CD14-positive monocyte (primary cell): ENCODE measurements around the gene LIPK. TPM values are rescaled to one million over a fixed set of nuclear protein-coding genes. Genes with fewer than 3 reads are reported as not detected.
A peak's percentile ranks its signal among the peaks of the same experiment; 100 is the strongest.

Experiments used
- DNase-seq, 3 donors: peaks; one replicate each; pipeline ENCODE4 v3.0.0-alpha.2; 2011 to 2022
- H2AFZ ChIP-seq: 2 replicates; pipeline ENCODE4 v1.6.0; 2012; ENCODE audit warnings: mild to moderate bottlenecking, low read depth, low read length, inconsistent platforms; ENCODE audit not compliant: insufficient read depth, poor library complexity, severe bottlenecking
- H3K27ac ChIP-seq, 2 donors: 1 replicate in 1 of 2; 2 replicates in 1 of 2; pipeline ENCODE4 v1.5.1; 2012 to 2013; ENCODE audit warnings: low read length in 2 of 2, control low read depth in 1 of 2, inconsistent platforms in 1 of 2, low read depth in 1 of 2, mild to moderate bottlenecking in 1 of 2
- H3K27me3 ChIP-seq, 2 donors: one replicate each; pipeline versions ENCODE4 v1.6.0 to v1.6.1; 2011 to 2013; ENCODE audit warnings: low read length in 2 of 2; ENCODE audit not compliant: control insufficient read depth in 2 of 2, insufficient read depth in 2 of 2
- H3K36me3 ChIP-seq, 2 donors: replicated peaks in 1 of 2; 1 replicate in 1 of 2; 2 replicates in 1 of 2; pipeline versions ENCODE4 v1.5.1 to v1.6.1; 2012 to 2013; ENCODE audit warnings: low read length in 2 of 2, control low read depth in 1 of 2, inconsistent platforms in 1 of 2, mild to moderate bottlenecking in 1 of 2; ENCODE audit not compliant: insufficient read depth in 2 of 2, control insufficient read depth in 1 of 2
- H3K4me1 ChIP-seq, 2 donors: 1 replicate in 1 of 2; 2 replicates in 1 of 2; pipeline versions ENCODE4 v1.5.1 to v1.6.1; 2012 to 2013; ENCODE audit warnings: low read length in 2 of 2, control low read depth in 1 of 2, inconsistent platforms in 1 of 2, mild to moderate bottlenecking in 1 of 2, moderate library complexity in 1 of 2; ENCODE audit not compliant: insufficient read depth in 2 of 2, control insufficient read depth in 1 of 2
- H3K4me2 ChIP-seq: replicated peaks from 2 replicates; pipeline ENCODE3; 2012; ENCODE audit warnings: low read length, moderate library complexity, mild to moderate bottlenecking; ENCODE audit not compliant: poor library complexity, severe bottlenecking; ENCODE audit errors: extremely low read depth
- H3K4me3 ChIP-seq, 3 experiments: fragments of 200-600 bp in 1 of 3; sonication (generic) in 1 of 3; replicated peaks in 1 of 3; 1 replicate in 2 of 3; 2 replicates in 1 of 3; pipeline ENCODE4 v1.5.1; 2011 to 2013; ENCODE audit warnings: low read length in 3 of 3, mild to moderate bottlenecking in 3 of 3, control low read depth in 2 of 3, low read depth in 2 of 3, inconsistent platforms in 1 of 3, moderate library complexity in 1 of 3
- H3K79me2 ChIP-seq: 2 replicates; pipeline ENCODE4 v1.6.0; 2012; ENCODE audit warnings: mild to moderate bottlenecking, control low read depth, inconsistent platforms, low read length, moderate library complexity; ENCODE audit not compliant: insufficient read depth
- H3K9ac ChIP-seq: 2 replicates; pipeline ENCODE4 v1.6.0; 2017; ENCODE audit warnings: low read length, mild to moderate bottlenecking; ENCODE audit not compliant: insufficient read depth, poor library complexity, severe bottlenecking
- H3K9me3 ChIP-seq, 2 donors: replicated peaks in 1 of 2; 1 replicate in 1 of 2; 2 replicates in 1 of 2; pipeline versions ENCODE4 v1.5.1 to v1.6.1; 2012 to 2013; ENCODE audit warnings: low read length in 2 of 2, control low read depth in 1 of 2; ENCODE audit not compliant: control insufficient read depth in 1 of 2, insufficient read depth in 1 of 2
- H4K20me1 ChIP-seq: 2 replicates; pipeline ENCODE4 v1.6.0; 2012; ENCODE audit warnings: mild to moderate bottlenecking, low read length, control low read depth, moderate library complexity; ENCODE audit not compliant: insufficient read depth
- H3K27ac Mint-ChIP-seq, 7 donors: one replicate each; pipeline ENCODE4 v1.8.0; 2020; ENCODE audit warnings: mild to moderate bottlenecking in 7 of 7, mixed read lengths in 7 of 7, moderate library complexity in 6 of 7, inconsistent platforms in 2 of 7
- H3K27me3 Mint-ChIP-seq, 3 donors: one replicate each; pipeline ENCODE4 v1.8.0; 2021 to 2022; ENCODE audit warnings: low read depth in 3 of 3, mild to moderate bottlenecking in 3 of 3, mixed read lengths in 3 of 3, moderate library complexity in 3 of 3, inconsistent platforms in 1 of 3
- H3K36me3 Mint-ChIP-seq, 2 donors: one replicate each; pipeline ENCODE4 v1.8.0; 2020; ENCODE audit warnings: mixed read lengths in 2 of 2, inconsistent platforms in 1 of 2, mild to moderate bottlenecking in 1 of 2
- H3K4me1 Mint-ChIP-seq: one replicate; pipeline ENCODE4 v1.8.0; 2020; ENCODE audit warnings: mild to moderate bottlenecking, mixed read lengths
- H3K4me3 Mint-ChIP-seq, 2 donors: one replicate each; pipeline ENCODE4 v1.8.0; 2020; ENCODE audit warnings: mild to moderate bottlenecking in 2 of 2, mixed read lengths in 2 of 2, moderate library complexity in 1 of 2
- H3K9me3 Mint-ChIP-seq, 7 donors: one replicate each; pipeline ENCODE4 v1.8.0; 2020 to 2022; ENCODE audit warnings: mixed read lengths in 7 of 7, mild to moderate bottlenecking in 6 of 7, moderate library complexity in 6 of 7, inconsistent platforms in 2 of 7
- CTCF ChIP-seq: fragments of 200-600 bp; IDR thresholded peaks from one replicate; pipeline ENCODE4 v1.8.0; 2022; ENCODE audit warnings: antibody characterized with exemption, mild to moderate bottlenecking
- WGBS: methylation state at CpG from one replicate; pipeline ENCODE4 v1.1.5; 2013; ENCODE audit warnings: missing lambda C conversion rate; ENCODE audit not compliant: insufficient coverage; 5-methylcytosine and 5-hydroxymethylcytosine counted together
- intact Hi-C, 2 donors: fragments of 100-400 bp; cut with micrococcal nuclease; formaldehyde crosslinking; loops; one replicate each; pipeline versions ENCODE4 v1.15.0 to v1.15.1; 2023
- polyA plus RNA-seq, 3 donors: library from polyadenylated mRNA; depleted of rRNA in 1 of 3; unstranded in 2 of 3; stranded (reverse) in 1 of 3; fragments of 300-500 nt in 2 of 3; fragments of >200 nt in 1 of 3; fragmentation: Illumina TruSeq in 2 of 3; gene quantifications; 1 replicate in 2 of 3; 2 replicates in 1 of 3; pipeline ENCODE4 v1.2.3, GENCODE V29; 2012 to 2021

The LIPK gene
- polyA plus RNA-seq, 3 donors, result not detected

DNA sequence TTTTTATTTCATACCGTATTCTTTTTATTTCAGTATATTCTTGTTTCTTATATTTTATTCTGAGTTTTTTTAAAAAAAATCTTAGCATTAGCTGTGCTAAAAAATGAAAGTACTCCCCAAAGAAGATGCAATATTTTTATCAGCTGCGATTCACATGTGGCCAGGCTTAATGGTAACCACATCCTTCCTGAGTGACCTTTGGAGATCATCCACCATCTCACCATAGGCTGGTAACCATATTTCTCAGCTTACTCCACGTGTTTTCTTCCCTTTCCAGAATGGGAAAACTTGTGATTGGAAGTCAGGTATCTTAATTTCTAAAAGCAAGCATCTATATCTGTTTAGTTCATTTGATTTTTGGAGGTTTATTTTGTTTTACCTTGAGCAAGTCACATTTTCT is 77.7 kb downstream of the LIPK start:
- no peak for TF ChIP-seq CTCF
- no peak overlapping the region for H3K4me2 ChIP-seq
- no peak overlapping the region for H3K27ac ChIP-seq
- H3K36me3 ChIP-seq, result no peaks in the 10 kb centered on the region
- H3K4me3 Mint-ChIP-seq, result no peak overlapping the region
- H3K36me3 Mint-ChIP-seq, result peaks cover 0 to 2% of the 10 kb centered on the region in 2 donors
- peaks cover 0 to 3% of the 10 kb centered on the region in 2 donors for H3K4me1 ChIP-seq
- no peaks in the 10 kb centered on the region for H3K79me2 ChIP-seq
- H2AFZ ChIP-seq, result no peak overlapping the region
- no peak overlapping the region for H3K4me3 ChIP-seq
- no peak overlapping the region for H3K9ac ChIP-seq
- no peaks in the 10 kb centered on the region for H3K9me3 ChIP-seq
- WGBS, result no CpG with 5 or more reads among the region's 3 CpGs
- DNase-seq, result no peak
- H3K9me3 Mint-ChIP-seq, result no peaks in the 10 kb centered on the region
- H3K27me3 Mint-ChIP-seq, result peaks cover 0 to 6% (median 2%) of the 10 kb centered on the region in 3 donors
- H4K20me1 ChIP-seq, result no peaks in the 10 kb centered on the region
- intact Hi-C loops, result no loop called here
- H3K4me1 Mint-ChIP-seq, result peaks cover 7% of the 10 kb centered on the region
- no peak overlapping the region for H3K27ac Mint-ChIP-seq
- H3K27me3 ChIP-seq, result peaks cover 0 to 8% of the 10 kb centered on the region in 2 donors

DNA sequence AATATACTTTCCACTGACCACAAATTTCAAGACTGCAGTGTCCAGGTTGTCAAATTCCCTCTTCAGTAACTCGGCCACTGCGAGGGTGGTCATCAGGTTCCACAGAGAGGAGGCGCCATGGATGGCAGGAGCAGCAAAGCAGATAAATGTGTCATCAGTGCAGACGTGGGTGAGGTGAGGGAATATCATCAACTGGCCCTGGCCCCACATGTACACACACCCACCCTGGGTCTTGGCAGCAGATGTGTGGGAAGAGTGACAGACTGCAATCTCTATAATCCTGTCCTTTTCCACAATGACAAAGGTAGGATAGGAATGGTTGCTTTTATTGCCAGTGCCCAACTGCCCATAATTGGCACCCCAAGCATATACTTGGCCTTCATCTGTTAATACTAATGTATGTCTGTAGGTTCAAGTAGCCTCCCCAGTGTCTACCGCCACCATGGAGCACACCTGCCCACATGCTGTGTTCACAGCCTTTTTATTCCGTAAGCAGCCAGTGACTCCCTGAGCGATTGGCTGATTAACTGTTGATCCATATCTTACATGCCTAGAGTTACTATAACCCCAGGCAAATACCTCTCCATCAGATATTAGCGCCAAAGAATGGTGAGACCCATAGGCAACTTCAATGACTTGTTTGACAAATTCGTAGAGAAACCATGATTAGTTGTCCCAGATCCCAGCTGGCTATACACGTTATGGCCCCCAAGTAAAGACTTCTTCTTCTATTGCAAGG is 80.2 kb downstream of the LIPK start:
- Histone ChIP-seq H2AFZ (no peak overlapping the region), H3K27me3 (peaks cover 0 to 8% of the 10 kb centered on the region in 2 donors), H4K20me1 (no peaks in the 10 kb centered on the region), H3K79me2 (no peaks in the 10 kb centered on the region), H3K4me3 (no peak overlapping the region), H3K4me2 (no peak overlapping the region), H3K4me1 (peaks cover 4% of the 10 kb centered on the region in 2 donors), H3K36me3 (no peaks in the 10 kb centered on the region), H3K9ac (no peak overlapping the region), H3K27ac (no peak overlapping the region), H3K9me3 (no peaks in the 10 kb centered on the region)
- intact Hi-C loops, result no loop called here
- Mint-ChIP-seq H3K4me3 (peak overlapping the region in 1 of 2 donors; percentile 2), H3K36me3 (peaks cover 0 to 2% of the 10 kb centered on the region in 2 donors), H3K27me3 (peaks cover 2 to 6% (median 2%) of the 10 kb centered on the region in 3 donors), H3K9me3 (no peaks in the 10 kb centered on the region), H3K4me1 (peaks cover 9% of the 10 kb centered on the region), H3K27ac (peak overlapping the region in 1 of 7 donors; percentile 6)
- no peak for DNase-seq
- no peak for TF ChIP-seq CTCF
- WGBS, result 98% methylated on average over 5 of the region's 10 CpGs
